ENCODE results near the gene MPG. TPM values are rescaled to one million over a fixed set of nuclear protein-coding genes. Genes with fewer than 3 reads are reported as not detected.

MPG gene
- total and polyA plus RNA-seq, 4 experiments from 2014 or later: 30.7 to 82.6 (median 44.4) TPM

- intact Hi-C loops (cut with micrococcal nuclease): no loop called here
- no peak overlapping the region for H3K4me3 ChIP-seq (ENCODE audit: low read length in 2 of 2)
- Mint-ChIP-seq H3K9me3 (peaks cover 0 to under 1% (median 0%) of the 10 kb centered on the region in 8 donors), H3K27ac (no peak overlapping the region), H3K27me3 (peaks cover 0 to 4% of the 10 kb centered on the region in 2 donors), H3K4me1 (peaks cover 0 to 6% (median 3%) of the 10 kb centered on the region in 4 donors), H3K36me3 (peaks cover 0 to 2% of the 10 kb centered on the region in 2 donors), H3K4me3 (no peak overlapping the region)
- DNase-seq: peak in 1 of 5 donors; percentile 13
- H3K27me3 ChIP-seq (ENCODE audit: insufficient read depth, low read length): no peaks in the 10 kb centered on the region
- ChIA-PET CTCF (ENCODE audit: partially characterized antibody) (interaction anchor here (1.4 to 6.7 kb wide), 4 partner anchors 9 to 300 kb away, joined by 3 to 165 read pairs (median 8); partner anchors contain the start of genes POLR3K and SNRNP25), POLR2A (ENCODE audit: partially characterized antibody) (no interaction called here)
- no peaks in the 10 kb centered on the region for H3K36me3 ChIP-seq (ENCODE audit: insufficient read depth, low read length)
- no peaks in the 10 kb centered on the region for H3K4me1 ChIP-seq (ENCODE audit: insufficient read depth, low read length)
- no peak overlapping the region for H3K27ac ChIP-seq (ENCODE audit: low read depth, low read length)
- no peaks in the 10 kb centered on the region for H3K9me3 ChIP-seq (ENCODE audit: control insufficient read depth in 1 of 2, low read length in 2 of 2)
Observed at GRCh38 chr16:62968-63391, 15.0 kb upstream of the MPG start.

- H3K9me3 Mint-ChIP-seq: no peaks in the 10 kb centered on the region
- H3K9me3 ChIP-seq (ENCODE audit: control insufficient read depth in 1 of 2, low read length in 2 of 2): no peaks in the 10 kb centered on the region
- H3K27ac Mint-ChIP-seq: no peak overlapping the region
- H3K4me3 Mint-ChIP-seq: no peak overlapping the region
- H3K27me3 Mint-ChIP-seq: peaks cover 0 to 4% of the 10 kb centered on the region in 2 donors
- ChIA-PET CTCF (ENCODE audit: partially characterized antibody) (interaction anchor here (1.4 to 6.7 kb wide), 4 partner anchors 10 to 299 kb away, joined by 3 to 165 read pairs (median 8); partner anchors contain the start of genes POLR3K and SNRNP25), POLR2A (ENCODE audit: partially characterized antibody) (no interaction called here)
- H3K36me3 ChIP-seq (ENCODE audit: insufficient read depth, low read length): no peaks in the 10 kb centered on the region
- no peak overlapping the region for H3K4me3 ChIP-seq (ENCODE audit: low read length in 2 of 2)
- H3K4me1 Mint-ChIP-seq: peaks cover 0 to 6% (median 3%) of the 10 kb centered on the region in 4 donors
- H3K27ac ChIP-seq (ENCODE audit: low read depth, low read length): no peak overlapping the region
- H3K4me1 ChIP-seq (ENCODE audit: insufficient read depth, low read length): no peaks in the 10 kb centered on the region
- no peaks in the 10 kb centered on the region for H3K27me3 ChIP-seq (ENCODE audit: insufficient read depth, low read length)
- H3K36me3 Mint-ChIP-seq: no peaks in the 10 kb centered on the region
- DNase-seq: peak in 1 of 5 donors; percentile 5
- intact Hi-C loops (cut with micrococcal nuclease): no loop called here
Observed at GRCh38 chr16:63466-63865, 14.6 kb upstream of the MPG start.

- POLR2A ChIA-PET (ENCODE audit: partially characterized antibody): no interaction called here
Observed at GRCh38 chr16:63998-64913, 13.8 kb upstream of the MPG start.

GRCh38 chr16:64914-65255 lies 13.1 kb upstream of the MPG start:
- H3K9me3 Mint-ChIP-seq: no peaks in the 10 kb centered on the region
- no peaks in the 10 kb centered on the region for H3K27me3 ChIP-seq (ENCODE audit: insufficient read depth, low read length)
- H3K4me3 ChIP-seq (ENCODE audit: low read length in 2 of 2): no peak overlapping the region
- ChIA-PET CTCF (ENCODE audit: partially characterized antibody) (interaction anchor here (0.6 to 6.7 kb wide), 17 partner anchors 10 to 1846 kb away, joined by 3 to 165 read pairs (median 5); partner anchors contain the start of genes POLR3K and SNRNP25), POLR2A (ENCODE audit: partially characterized antibody) (no interaction called here)
- H3K36me3 ChIP-seq (ENCODE audit: insufficient read depth, low read length): no peaks in the 10 kb centered on the region
- peaks cover 0 to 6% (median 3%) of the 10 kb centered on the region in 4 donors for H3K4me1 Mint-ChIP-seq
- DNase-seq: peak in 1 of 5 donors; percentile 9
- H3K9me3 ChIP-seq (ENCODE audit: control insufficient read depth in 1 of 2, low read length in 2 of 2): no peaks in the 10 kb centered on the region
- no peaks in the 10 kb centered on the region for H3K4me1 ChIP-seq (ENCODE audit: insufficient read depth, low read length)
- no peak overlapping the region for H3K4me3 Mint-ChIP-seq
- H3K27ac Mint-ChIP-seq: no peak overlapping the region
- intact Hi-C loops (cut with micrococcal nuclease): loop anchor here (1.0 kb wide), 3 partner anchors 32 to 297 kb away; no protein-coding TSS in a partner anchor
- peaks cover 0 to 4% of the 10 kb centered on the region in 2 donors for H3K27me3 Mint-ChIP-seq
- H3K27ac ChIP-seq (ENCODE audit: low read depth, low read length): no peak overlapping the region
- no peaks in the 10 kb centered on the region for H3K36me3 Mint-ChIP-seq

More at GRCh38 chr16:63998-64913, 13.8 kb upstream of the MPG start:
- H3K9me3 ChIP-seq (ENCODE audit: control insufficient read depth in 1 of 2, low read length in 2 of 2): no peaks in the 10 kb centered on the region
- intact Hi-C loops (cut with micrococcal nuclease): no loop called here
- H3K4me1 Mint-ChIP-seq: peaks cover 0 to 6% (median 3%) of the 10 kb centered on the region in 4 donors
- no peaks in the 10 kb centered on the region for H3K4me1 ChIP-seq (ENCODE audit: insufficient read depth, low read length)
- no peak overlapping the region for H3K4me3 ChIP-seq (ENCODE audit: low read length in 2 of 2)
- H3K36me3 Mint-ChIP-seq: no peaks in the 10 kb centered on the region
- peaks cover 0 to 4% of the 10 kb centered on the region in 2 donors for H3K27me3 Mint-ChIP-seq
- DNase-seq: peak in 1 of 5 donors; percentile 14
- CTCF ChIA-PET (ENCODE audit: partially characterized antibody): interaction anchor here (1.1 to 6.7 kb wide), 12 partner anchors 11 to 298 kb away, joined by 3 to 165 read pairs (median 6); partner anchors contain the start of genes POLR3K and SNRNP25
- peak overlapping the region in 1 of 7 donors; percentile 35 for H3K27ac Mint-ChIP-seq
- no peak overlapping the region for H3K4me3 Mint-ChIP-seq
- no peaks in the 10 kb centered on the region for H3K36me3 ChIP-seq (ENCODE audit: insufficient read depth, low read length)
- H3K27ac ChIP-seq (ENCODE audit: low read depth, low read length): no peak overlapping the region
- H3K27me3 ChIP-seq (ENCODE audit: insufficient read depth, low read length): no peaks in the 10 kb centered on the region
- H3K9me3 Mint-ChIP-seq: no peaks in the 10 kb centered on the region

- intact Hi-C loops (cut with micrococcal nuclease): loop anchor here (1.0 kb wide), 3 partner anchors 32 to 297 kb away; no protein-coding TSS in a partner anchor
- DNase-seq: peak; percentile 75 to 81 (median 77)
- Mint-ChIP-seq H3K27me3 (peaks cover 2 to 6% of the 10 kb centered on the region in 2 donors), H3K9me3 (no peaks in the 10 kb centered on the region), H3K36me3 (no peaks in the 10 kb centered on the region), H3K4me3 (no peak overlapping the region), H3K4me1 (peaks cover 0 to 6% (median 3%) of the 10 kb centered on the region in 4 donors), H3K27ac (no peak overlapping the region)
- no peaks in the 10 kb centered on the region for H3K4me1 ChIP-seq (ENCODE audit: insufficient read depth, low read length)
- no peaks in the 10 kb centered on the region for H3K27me3 ChIP-seq (ENCODE audit: insufficient read depth, low read length)
- ChIA-PET CTCF (ENCODE audit: partially characterized antibody) (interaction anchor here (0.6 to 6.7 kb wide), 26 partner anchors 9 to 426 kb away, joined by 3 to 165 read pairs (median 4); partner anchors contain the start of genes MPG, MRPL28, POLR3K and SNRNP25), POLR2A (ENCODE audit: partially characterized antibody) (interaction anchor here (0.7 to 1.5 kb wide), 4 partner anchors 12 to 115 kb away, joined by 3 to 8 read pairs (median 4); partner anchors contain the start of genes HBQ1 and MPG)
- no peaks in the 10 kb centered on the region for H3K36me3 ChIP-seq (ENCODE audit: insufficient read depth, low read length)
- H3K27ac ChIP-seq (ENCODE audit: low read depth, low read length): no peak overlapping the region
- H3K4me3 ChIP-seq (ENCODE audit: low read length in 2 of 2): no peak overlapping the region
- H3K9me3 ChIP-seq (ENCODE audit: control insufficient read depth in 1 of 2, low read length in 2 of 2): no peaks in the 10 kb centered on the region
Observed at GRCh38 chr16:65745-66144, 12.3 kb upstream of the MPG start.

- Histone ChIP-seq H3K4me1 (ENCODE audit: insufficient read depth, low read length) (no peaks in the 10 kb centered on the region), H3K36me3 (ENCODE audit: insufficient read depth, low read length) (no peaks in the 10 kb centered on the region), H3K4me3 (ENCODE audit: low read length in 2 of 2) (no peak overlapping the region), H3K9me3 (ENCODE audit: control insufficient read depth in 1 of 2, low read length in 2 of 2) (no peaks in the 10 kb centered on the region), H3K27ac (ENCODE audit: low read depth, low read length) (no peak overlapping the region), H3K27me3 (ENCODE audit: insufficient read depth, low read length) (peaks cover 4% of the 10 kb centered on the region)
- Mint-ChIP-seq H3K27me3 (peaks cover 6 to 7% of the 10 kb centered on the region in 2 donors), H3K4me1 (peaks cover 0 to 6% (median 3%) of the 10 kb centered on the region in 4 donors), H3K9me3 (no peaks in the 10 kb centered on the region), H3K36me3 (no peaks in the 10 kb centered on the region), H3K27ac (no peak overlapping the region), H3K4me3 (no peak overlapping the region)
- POLR2A ChIA-PET (ENCODE audit: partially characterized antibody): interaction anchor here (0.7 to 1.5 kb wide), 3 partner anchors 11 to 30 kb away, joined by 3 to 8 read pairs (median 5); partner anchors contain the start of gene MPG
- intact Hi-C loops (cut with micrococcal nuclease): no loop called here
- peak in 1 of 5 donors; percentile 25 for DNase-seq
- CTCF ChIA-PET (ENCODE audit: partially characterized antibody): interaction anchor here (0.6 to 6.7 kb wide), 25 partner anchors 8 to 425 kb away, joined by 3 to 165 read pairs (median 4); partner anchors contain the start of genes MPG, MRPL28, POLR3K and SNRNP25
Observed at GRCh38 chr16:66309-67182, 11.5 kb upstream of the MPG start.

Measured in CD4-positive, alpha-beta memory T cell (primary cell).